ENCODE measurements around the gene UMAD1. TPM values are rescaled to one million over a fixed set of nuclear protein-coding genes. Genes with fewer than 3 reads are reported as not detected.
A peak's percentile ranks its signal among the peaks of the same experiment; 100 is the strongest.

UMAD1 gene
- total RNA-seq, 4 donors from 2014 or later, result 15.2 to 28.2 (median 18.7) TPM

GRCh38 chr7:7757576-7757975, 117.0 kb downstream of the UMAD1 start:
- Histone ChIP-seq H3K4me1 (peaks cover 0 to 5% (median 0%) of the 10 kb centered on the region in 4 donors), H3K27ac (no peak overlapping the region), H3K36me3 (no peaks in the 10 kb centered on the region), H3K9me3 (no peaks in the 10 kb centered on the region), H3K27me3 (no peaks in the 10 kb centered on the region), H3K4me3 (no peak overlapping the region)
- TF ChIP-seq POLR2A (IDR thresholded peaks at IDR 0.05), result no peak
- TF ChIP-seq, protein P1, sequence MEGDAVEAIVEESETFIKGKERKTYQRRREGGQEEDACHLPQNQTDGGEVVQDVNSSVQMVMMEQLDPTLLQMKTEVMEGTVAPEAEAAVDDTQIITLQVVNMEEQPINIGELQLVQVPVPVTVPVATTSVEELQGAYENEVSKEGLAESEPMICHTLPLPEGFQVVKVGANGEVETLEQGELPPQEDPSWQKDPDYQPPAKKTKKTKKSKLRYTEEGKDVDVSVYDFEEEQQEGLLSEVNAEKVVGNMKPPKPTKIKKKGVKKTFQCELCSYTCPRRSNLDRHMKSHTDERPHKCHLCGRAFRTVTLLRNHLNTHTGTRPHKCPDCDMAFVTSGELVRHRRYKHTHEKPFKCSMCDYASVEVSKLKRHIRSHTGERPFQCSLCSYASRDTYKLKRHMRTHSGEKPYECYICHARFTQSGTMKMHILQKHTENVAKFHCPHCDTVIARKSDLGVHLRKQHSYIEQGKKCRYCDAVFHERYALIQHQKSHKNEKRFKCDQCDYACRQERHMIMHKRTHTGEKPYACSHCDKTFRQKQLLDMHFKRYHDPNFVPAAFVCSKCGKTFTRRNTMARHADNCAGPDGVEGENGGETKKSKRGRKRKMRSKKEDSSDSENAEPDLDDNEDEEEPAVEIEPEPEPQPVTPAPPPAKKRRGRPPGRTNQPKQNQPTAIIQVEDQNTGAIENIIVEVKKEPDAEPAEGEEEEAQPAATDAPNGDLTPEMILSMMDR (IDR thresholded peaks at IDR 0.05), result no peak
- DNase-seq, result no peak

- peak overlapping the region; percentile 15 to 45 (median 36) for H3K4me3 ChIP-seq
- H3K27me3 ChIP-seq, result no peaks in the 10 kb centered on the region
- no peaks in the 10 kb centered on the region for H3K36me3 ChIP-seq
- H3K9me3 ChIP-seq, result no peaks in the 10 kb centered on the region
- no peak for TF ChIP-seq POLR2A (IDR thresholded peaks at IDR 0.05)
- TF ChIP-seq, protein P1 (IDR thresholded peaks at IDR 0.05), result peak in 5 of 6 experiments; percentile 36 to 67 (median 57)
- peaks cover 0 to 5% (median 0%) of the 10 kb centered on the region in 4 donors for H3K4me1 ChIP-seq
- no peak for DNase-seq
- peak overlapping the region; percentile 53 to 81 (median 70) for H3K27ac ChIP-seq
Observed at GRCh38 chr7:7761340-7761973, 120.9 kb downstream of the UMAD1 start.

GRCh38 chr7:7761974-7762779, 121.6 kb downstream of the UMAD1 start:
- H3K27ac ChIP-seq, result peak overlapping the region; percentile 53 to 81 (median 70)
- no peaks in the 10 kb centered on the region for H3K27me3 ChIP-seq
- no peaks in the 10 kb centered on the region for H3K36me3 ChIP-seq
- H3K9me3 ChIP-seq, result no peaks in the 10 kb centered on the region
- peaks cover 0 to 5% (median 0%) of the 10 kb centered on the region in 4 donors for H3K4me1 ChIP-seq
- TF ChIP-seq, protein P1 (IDR thresholded peaks at IDR 0.05), result peak in 1 of 6 experiments; percentile 5
- no peak for TF ChIP-seq POLR2A (IDR thresholded peaks at IDR 0.05)
- peak overlapping the region; percentile 15 to 45 (median 36) for H3K4me3 ChIP-seq
- DNase-seq, result no peak

GRCh38 chr7:7764520-7765396, 124.2 kb downstream of the UMAD1 start:
- no peak overlapping the region for H3K27ac ChIP-seq
- no peak overlapping the region for H3K4me3 ChIP-seq
- no peak for DNase-seq
- no peaks in the 10 kb centered on the region for H3K9me3 ChIP-seq
- no peak for TF ChIP-seq POLR2A (IDR thresholded peaks at IDR 0.05)
- TF ChIP-seq, protein P1 (IDR thresholded peaks at IDR 0.05), result peak in 1 of 6 experiments; percentile 5
- H3K27me3 ChIP-seq, result no peaks in the 10 kb centered on the region
- peaks cover 0 to 5% (median 0%) of the 10 kb centered on the region in 4 donors for H3K4me1 ChIP-seq
- no peaks in the 10 kb centered on the region for H3K36me3 ChIP-seq

DNA sequence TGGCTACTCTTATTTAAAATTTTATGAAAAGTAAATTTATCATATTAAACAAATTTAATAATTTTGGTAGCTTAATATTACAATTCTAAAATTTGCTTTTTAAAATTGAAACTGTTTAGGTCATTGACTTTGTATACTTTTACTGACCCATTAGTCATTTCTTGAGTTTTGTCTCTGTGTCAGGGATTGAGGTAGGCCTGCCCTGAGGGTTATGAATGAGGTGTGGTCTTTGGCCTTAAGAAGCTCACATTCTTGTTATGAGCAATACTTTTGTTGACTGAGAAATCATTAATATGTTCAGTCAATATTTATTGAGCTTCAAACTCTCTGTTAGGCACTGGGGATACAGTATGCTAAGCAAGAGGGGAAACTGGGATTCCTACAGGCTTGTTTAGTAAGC, 124.9 kb downstream of the UMAD1 start:
- H3K36me3 ChIP-seq, result no peaks in the 10 kb centered on the region
- no peaks in the 10 kb centered on the region for H3K9me3 ChIP-seq
- no peaks in the 10 kb centered on the region for H3K27me3 ChIP-seq
- H3K4me1 ChIP-seq, result peaks cover 0 to 5% (median 0%) of the 10 kb centered on the region in 4 donors
- H3K4me3 ChIP-seq, result no peak overlapping the region
- no peak overlapping the region for H3K27ac ChIP-seq
- TF ChIP-seq, protein P1 (IDR thresholded peaks at IDR 0.05), result no peak
- TF ChIP-seq POLR2A (IDR thresholded peaks at IDR 0.05), result no peak
- DNase-seq, result no peak

Data from Peyer's patch (tissue), 4 donors.